HG02852 (cell line): ENCODE data around the gene ADGRF5.

Experiments
- ATAC-seq: cut with Tn5 transposase; IDR thresholded peaks from one replicate; pipeline ENCODE4 v1.9.1; 2021; ENCODE audit warnings: mild to moderate bottlenecking, moderate library complexity; ENCODE audit not compliant: unreplicated experiment

Gene ADGRF5

GRCh38 chr6:46921731-46922130, at the start of gene ADGRF5:
Gene ADGRF5, minus strand, starts transcription at chr6:46921938. Its CDS starts 15,176 bp downstream, at chr6:46906762.
- ATAC-seq = no peak

- ATAC-seq = no peak
These were observed 47.5 kb upstream of the ADGRF5 start for GRCh38 chr6:46969206-46969605.

- ATAC-seq = no peak
These were observed 46.1 kb upstream of the ADGRF5 start for GRCh38 chr6:46967826-46968349.

GRCh38 chr6:46964716-46965519, 43.2 kb upstream of the ADGRF5 start:
- ATAC-seq = no peak

GRCh38 chr6:46963626-46964025, 41.9 kb upstream of the ADGRF5 start:
- no peak for ATAC-seq

- no peak for ATAC-seq
These were observed 41.3 kb upstream of the ADGRF5 start for GRCh38 chr6:46963039-46963438.

GRCh38 chr6:46961711-46962110, 40.0 kb upstream of the ADGRF5 start:
- ATAC-seq = no peak

GRCh38 chr6:46961232-46961631, 39.5 kb upstream of the ADGRF5 start:
- no peak for ATAC-seq

- ATAC-seq = no peak
These were observed 37.7 kb upstream of the ADGRF5 start for GRCh38 chr6:46959419-46959818.

- no peak for ATAC-seq
These were observed 34.7 kb upstream of the ADGRF5 start for GRCh38 chr6:46956409-46956808.

- ATAC-seq = no peak
These were observed 33.2 kb upstream of the ADGRF5 start for GRCh38 chr6:46954837-46955451.

GRCh38 chr6:46953921-46954320, 32.2 kb upstream of the ADGRF5 start:
- ATAC-seq = no peak

- no peak for ATAC-seq
These were observed 28.0 kb upstream of the ADGRF5 start for GRCh38 chr6:46949632-46950280.

- no peak for ATAC-seq
These were observed 27.0 kb upstream of the ADGRF5 start for GRCh38 chr6:46948699-46949098.

- ATAC-seq = no peak
These were observed 25.8 kb upstream of the ADGRF5 start for GRCh38 chr6:46947497-46947896.

GRCh38 chr6:46940433-46941226, 18.9 kb upstream of the ADGRF5 start:
- no peak for ATAC-seq

- no peak for ATAC-seq
These were observed 15.9 kb upstream of the ADGRF5 start for GRCh38 chr6:46937642-46938041.

GRCh38 chr6:46935687-46936086, 13.9 kb upstream of the ADGRF5 start:
- no peak for ATAC-seq

- no peak for ATAC-seq
These were observed 12.0 kb upstream of the ADGRF5 start for GRCh38 chr6:46933751-46934150.

- no peak for ATAC-seq
These were observed 11.0 kb upstream of the ADGRF5 start for GRCh38 chr6:46932526-46933319.
